Upper lobe of right lung (tissue), 1 donor: ENCODE results near the gene ZNF362. TPM values are rescaled to one million over a fixed set of nuclear protein-coding genes. Genes with fewer than 3 reads are reported as not detected.
A peak's percentile ranks its signal among the peaks of the same experiment; 100 is the strongest.

ENCODE experiments used
- ATAC-seq: fragments of 200-7000 bp; cut with Tn5 transposase; one replicate; pipeline ENCODE4 v1.9.1; 2020; ENCODE audit warnings: mild to moderate bottlenecking, moderate library complexity
- DNase-seq: peaks from one replicate; pipeline ENCODE4 v3.0.0-alpha.2; 2020
- H3K27ac ChIP-seq: fragments of 200-600 bp; one replicate; pipeline ENCODE4 v1.8.0; 2022
- H3K27me3 ChIP-seq: fragments of 200-600 bp; one replicate; pipeline ENCODE4 v1.8.0; 2022; ENCODE audit warnings: mild to moderate bottlenecking
- H3K36me3 ChIP-seq: fragments of 200-600 bp; one replicate; pipeline ENCODE4 v1.8.0; 2022
- H3K4me1 ChIP-seq: fragments of 200-600 bp; one replicate; pipeline ENCODE4 v1.8.0; 2022
- H3K4me3 ChIP-seq: fragments of 200-600 bp; one replicate; pipeline ENCODE4 v1.8.0; 2022; ENCODE audit warnings: mild to moderate bottlenecking
- H3K9me3 ChIP-seq: fragments of 200-600 bp; one replicate; pipeline ENCODE4 v1.8.0; 2022
- intact Hi-C: fragments of 100-400 bp; cut with DNase I; formaldehyde crosslinking; loops from one replicate; pipeline ENCODE4 v1.11.0; 2022
- total RNA-seq: library from RNA; stranded (reverse); fragmentation: NEBNext Ultra II Directional; extraction: Animal tissue kit (Norgen Biotek cat#: 25700); gene quantifications from one replicate; pipeline ENCODE4 v1.2.1, GENCODE V29; 2021
- TF ChIP-seq, protein P1 (sequence below): fragments of 200-600 bp; IDR thresholded peaks from one replicate; pipeline ENCODE4 v1.8.0; 2022; ENCODE audit warnings: antibody characterized with exemption
- donor health status: DM: no; HTN: yes; CAD: no; lungs with severe emphysema.

The ZNF362 gene
- total RNA-seq, 1 donor from 2014 or later: 31.8 TPM

DNA sequence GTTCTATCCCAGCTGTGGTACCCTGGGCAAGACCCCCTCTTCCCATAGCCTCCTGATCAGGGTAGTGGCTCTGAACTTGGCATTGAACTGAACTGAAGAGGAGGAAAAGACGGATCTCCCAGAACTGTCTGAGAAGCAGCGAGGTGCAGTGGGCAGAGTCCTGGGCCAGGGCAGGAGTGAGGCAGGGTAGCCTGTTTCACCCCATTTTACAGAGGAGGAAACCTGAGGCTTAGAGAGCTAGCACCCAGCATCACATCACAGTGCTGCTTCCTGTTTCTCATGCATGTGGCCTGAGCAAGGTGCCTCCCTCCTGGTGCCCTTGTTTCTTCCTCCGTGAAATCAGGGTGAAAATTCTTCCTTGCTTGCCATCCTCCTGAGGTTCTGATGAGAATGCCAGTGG, 17.1 kb downstream of the ZNF362 start:
- peaks cover 6% of the 10 kb centered on the region for H3K4me1 ChIP-seq
- no peaks in the 10 kb centered on the region for H3K9me3 ChIP-seq
- H3K27ac ChIP-seq: no peak overlapping the region
- no peak overlapping the region for H3K4me3 ChIP-seq
- peak; percentile 15 for DNase-seq
- TF ChIP-seq, protein P1, sequence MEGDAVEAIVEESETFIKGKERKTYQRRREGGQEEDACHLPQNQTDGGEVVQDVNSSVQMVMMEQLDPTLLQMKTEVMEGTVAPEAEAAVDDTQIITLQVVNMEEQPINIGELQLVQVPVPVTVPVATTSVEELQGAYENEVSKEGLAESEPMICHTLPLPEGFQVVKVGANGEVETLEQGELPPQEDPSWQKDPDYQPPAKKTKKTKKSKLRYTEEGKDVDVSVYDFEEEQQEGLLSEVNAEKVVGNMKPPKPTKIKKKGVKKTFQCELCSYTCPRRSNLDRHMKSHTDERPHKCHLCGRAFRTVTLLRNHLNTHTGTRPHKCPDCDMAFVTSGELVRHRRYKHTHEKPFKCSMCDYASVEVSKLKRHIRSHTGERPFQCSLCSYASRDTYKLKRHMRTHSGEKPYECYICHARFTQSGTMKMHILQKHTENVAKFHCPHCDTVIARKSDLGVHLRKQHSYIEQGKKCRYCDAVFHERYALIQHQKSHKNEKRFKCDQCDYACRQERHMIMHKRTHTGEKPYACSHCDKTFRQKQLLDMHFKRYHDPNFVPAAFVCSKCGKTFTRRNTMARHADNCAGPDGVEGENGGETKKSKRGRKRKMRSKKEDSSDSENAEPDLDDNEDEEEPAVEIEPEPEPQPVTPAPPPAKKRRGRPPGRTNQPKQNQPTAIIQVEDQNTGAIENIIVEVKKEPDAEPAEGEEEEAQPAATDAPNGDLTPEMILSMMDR: no peak
- peaks cover 19% of the 10 kb centered on the region for H3K36me3 ChIP-seq
- H3K27me3 ChIP-seq: no peaks in the 10 kb centered on the region
- no peak for ATAC-seq
- intact Hi-C loops: no loop called here

DNA sequence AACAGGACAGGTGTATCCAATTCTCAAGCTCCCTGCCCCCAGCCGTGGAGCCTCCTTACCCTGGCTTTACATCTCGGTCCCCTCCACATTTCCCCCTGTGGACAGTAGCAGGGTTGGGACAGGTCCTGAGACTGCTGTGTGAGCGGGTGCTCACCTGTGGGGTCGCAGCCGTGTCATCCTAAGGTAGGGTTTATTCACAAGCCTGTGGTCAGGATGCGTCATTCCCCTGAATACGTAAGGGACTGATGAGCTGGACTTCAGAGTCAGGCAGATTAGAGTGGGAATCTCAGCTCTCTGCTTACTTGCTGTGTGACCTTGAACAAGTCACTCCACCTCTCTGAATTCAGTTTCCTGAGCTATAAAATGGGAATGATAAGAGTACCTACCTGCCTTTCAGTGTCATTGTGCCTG, 17.7 kb downstream of the ZNF362 start:
- Histone ChIP-seq H3K4me3 (no peak overlapping the region), H3K9me3 (no peaks in the 10 kb centered on the region), H3K27me3 (no peaks in the 10 kb centered on the region), H3K4me1 (peaks cover under 1% of the 10 kb centered on the region), H3K27ac (no peak overlapping the region), H3K36me3 (peaks cover 23% of the 10 kb centered on the region)
- TF ChIP-seq, protein P1: no peak
- intact Hi-C loops: no loop called here
- ATAC-seq (no peak), DNase-seq (peak; percentile 21)

DNA sequence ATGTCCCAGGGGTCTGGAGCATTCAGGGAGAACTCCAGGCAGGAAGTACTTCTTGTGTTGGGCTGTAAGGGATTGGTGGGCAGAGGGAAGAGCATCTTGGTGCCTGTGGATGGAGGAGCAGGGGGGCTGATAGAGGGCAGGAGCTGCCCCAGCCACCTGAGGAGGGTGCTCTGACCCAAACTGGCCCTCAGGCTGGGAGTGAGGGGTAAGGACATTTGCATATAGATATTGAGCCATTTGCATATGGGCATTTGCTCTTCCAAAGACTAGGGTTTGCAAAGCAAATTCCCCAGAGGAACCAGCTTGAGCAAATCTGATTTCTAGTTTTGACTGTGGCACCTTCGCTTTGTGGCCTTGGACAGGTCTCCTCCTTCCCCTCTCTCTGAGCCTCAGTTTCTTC, 18.2 kb downstream of the ZNF362 start:
- Histone ChIP-seq H3K27ac (no peak overlapping the region), H3K4me3 (no peak overlapping the region), H3K27me3 (no peaks in the 10 kb centered on the region), H3K9me3 (no peaks in the 10 kb centered on the region), H3K4me1 (no peaks in the 10 kb centered on the region), H3K36me3 (peaks cover 28% of the 10 kb centered on the region)
- TF ChIP-seq, protein P1: no peak
- ATAC-seq (no peak), DNase-seq (peak; percentile 2)
- intact Hi-C loops: no loop called here

DNA sequence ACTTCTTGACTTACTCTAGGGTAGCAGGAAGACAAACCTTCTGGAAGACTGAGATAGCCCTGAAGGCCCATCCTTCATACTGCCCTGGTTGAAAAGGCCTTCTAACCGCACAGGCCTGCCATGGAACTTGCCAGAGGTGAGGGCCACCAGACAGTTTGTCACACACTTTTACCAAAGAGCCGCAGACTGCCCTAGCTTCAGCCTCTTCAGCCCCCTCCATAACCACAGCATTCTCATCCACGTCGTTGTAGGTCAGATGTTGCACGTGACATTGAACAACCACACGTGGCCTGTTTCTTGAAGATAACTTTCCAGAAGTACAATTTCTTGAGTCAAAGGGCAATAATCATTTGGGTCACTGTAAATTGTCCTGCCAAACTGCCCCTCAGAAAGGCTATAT, 18.9 kb downstream of the ZNF362 start:
- intact Hi-C loops: no loop called here
- no peaks in the 10 kb centered on the region for H3K27me3 ChIP-seq
- H3K27ac ChIP-seq: no peak overlapping the region
- TF ChIP-seq, protein P1: no peak
- peak; percentile 13 for DNase-seq
- H3K9me3 ChIP-seq: no peaks in the 10 kb centered on the region
- H3K36me3 ChIP-seq: peaks cover 35% of the 10 kb centered on the region
- no peaks in the 10 kb centered on the region for H3K4me1 ChIP-seq
- no peak overlapping the region for H3K4me3 ChIP-seq
- ATAC-seq: no peak

DNA sequence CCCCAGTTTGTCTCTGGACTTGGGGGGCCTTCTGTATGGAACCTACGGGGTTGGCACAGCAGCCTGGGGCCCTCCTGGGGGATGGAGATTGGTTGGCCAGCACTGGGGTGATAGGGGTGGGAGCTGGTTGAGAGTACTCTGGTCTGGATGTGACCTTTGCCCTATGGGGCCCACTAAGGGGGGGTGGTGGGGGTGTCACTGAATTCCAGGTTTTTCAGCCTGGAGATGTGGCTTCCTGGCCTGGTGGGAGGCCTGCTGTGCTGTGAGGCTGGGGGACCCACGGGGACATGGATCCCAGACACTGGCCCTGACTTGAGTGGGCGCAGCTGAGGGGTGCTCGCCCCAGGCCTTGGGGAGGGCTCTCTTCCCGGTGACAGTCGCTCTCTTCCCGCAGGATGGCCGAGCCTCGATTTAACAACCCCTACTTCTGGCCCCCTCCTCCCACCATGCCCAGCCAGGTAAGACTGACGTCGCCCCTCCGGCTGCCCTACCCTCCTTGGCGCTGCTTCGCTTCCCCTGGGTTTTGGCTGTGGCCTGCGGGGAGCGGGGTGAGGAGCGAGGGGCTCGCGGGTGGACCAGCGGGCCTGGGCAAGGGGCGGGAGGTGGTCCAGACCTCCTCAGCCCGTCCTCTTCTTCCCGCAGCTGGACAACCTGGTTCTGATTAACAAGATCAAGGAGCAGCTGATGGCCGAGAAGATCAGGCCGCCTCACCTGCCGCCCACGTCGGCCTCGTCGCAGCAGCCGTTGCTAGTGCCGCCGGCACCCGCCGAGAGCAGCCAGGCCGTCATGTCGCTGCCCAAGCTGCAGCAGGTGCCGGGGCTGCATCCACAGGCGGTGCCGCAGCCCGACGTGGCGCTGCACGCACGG, 19.6 kb downstream of the ZNF362 start:
- H3K4me3 ChIP-seq: no peak overlapping the region
- peaks cover 39% of the 10 kb centered on the region for H3K36me3 ChIP-seq
- no peaks in the 10 kb centered on the region for H3K4me1 ChIP-seq
- ATAC-seq (no peak), DNase-seq (peak; percentile 51)
- H3K9me3 ChIP-seq: no peaks in the 10 kb centered on the region
- intact Hi-C loops: no loop called here
- TF ChIP-seq, protein P1: no peak
- no peaks in the 10 kb centered on the region for H3K27me3 ChIP-seq
- no peak overlapping the region for H3K27ac ChIP-seq
